Thyroid gland (tissue), 4 donors: ENCODE data around the gene SLC37A1.

ENCODE experiments used
- CTCF ChIP-seq, 6 experiments: fragments of 200-600 bp in 3 of 6; fragments of 450-650 bp in 3 of 6; sonication (generic) in 3 of 6; IDR thresholded peaks; one replicate each; pipeline ENCODE4 v1.5.1; 2016 to 2019; ENCODE audit warnings: antibody characterized with exemption in 6 of 6, mild to moderate bottlenecking in 2 of 6, inconsistent platforms in 1 of 6, moderate library complexity in 1 of 6
- POLR2A ChIP-seq, 2 donors: fragments of 450-650 bp; IDR thresholded peaks; one replicate each; pipeline ENCODE4 v1.6.1; 2017; ENCODE audit warnings: antibody characterized with exemption in 2 of 2, mild to moderate bottlenecking in 2 of 2, moderate library complexity in 1 of 2

GRCh38 chr21:42607102-42607501, 93.5 kb downstream of the SLC37A1 start:
- TF ChIP-seq POLR2A (IDR thresholded peaks at IDR 0.05) = no peak
- TF ChIP-seq CTCF (IDR thresholded peaks at IDR 0.05) = no peak
